CD4-positive, alpha-beta T cell treated with Interleukin-2 at 100 ng/mL for 4 hours (primary cell): ENCODE data around the gene HSDL2.
"Not testable (repeated sequence)": the region's sequence is repeated elsewhere in the genome, so short reads cannot be mapped to it uniquely, and the experiment has no call there.

Experiments used
- DNase-seq: peaks from one replicate; pipeline ENCODE4 v3.0.0-alpha.2; 2020; ENCODE audit warnings: low spot score

The HSDL2 gene

DNA sequence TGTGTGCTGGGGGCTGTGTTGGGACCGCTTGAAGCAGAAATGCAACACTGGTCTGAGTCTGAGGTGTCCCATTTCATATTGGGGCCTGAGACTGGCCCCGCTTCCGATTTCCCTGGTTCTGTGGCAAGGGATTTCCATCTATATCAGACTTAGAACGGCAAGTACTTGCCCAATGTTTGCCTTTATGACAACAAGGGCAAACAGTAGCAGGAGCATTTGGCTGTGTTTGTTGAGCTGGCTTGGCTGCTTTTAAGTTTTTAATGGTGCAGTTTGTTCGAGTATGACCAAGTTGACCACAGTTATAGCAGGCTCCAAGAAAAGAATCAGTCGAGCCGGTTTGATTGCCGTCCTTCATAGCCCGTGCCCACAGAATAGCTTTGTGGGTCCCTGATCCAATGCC is 17.0 kb downstream of the HSDL2 start:
- DNase-seq = no peak

DNA sequence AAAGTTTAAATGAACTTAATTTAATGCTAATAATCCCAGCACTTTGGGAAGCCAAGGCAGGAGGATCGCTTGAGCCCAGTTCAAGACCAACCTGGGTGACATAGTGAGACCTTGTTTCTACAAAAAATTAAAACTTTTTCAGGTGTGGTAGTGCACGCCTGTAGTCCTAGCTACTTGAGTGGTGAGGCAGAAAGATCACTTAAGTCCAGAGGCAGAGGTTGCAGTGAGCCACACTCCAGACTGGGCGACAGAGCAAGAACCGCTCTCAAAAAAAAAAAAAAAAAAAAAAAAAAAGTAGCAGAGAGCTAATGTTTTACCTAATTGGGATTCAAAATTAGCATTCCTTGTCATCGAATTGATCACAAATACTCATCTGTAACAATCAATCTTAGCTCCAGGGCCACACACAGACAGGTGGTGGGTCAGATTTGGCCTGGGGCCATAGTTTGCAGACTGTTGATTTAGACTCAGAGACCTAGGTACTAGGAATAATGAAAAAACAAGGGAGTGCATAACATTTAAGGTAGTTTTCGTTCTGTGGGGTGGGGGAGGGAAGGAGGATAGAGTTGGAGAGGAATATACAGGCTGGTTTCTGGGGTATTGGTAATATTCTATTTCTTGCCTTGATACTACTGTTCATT is 21.4 kb downstream of the HSDL2 start:
- DNase-seq = no peak

GRCh38 chr9:112403614-112404201 is 23.8 kb downstream of the HSDL2 start:
- DNase-seq = no peak

- DNase-seq = no peak
These were observed 24.6 kb downstream of the HSDL2 start for GRCh38 chr9:112404508-112404932.

DNA sequence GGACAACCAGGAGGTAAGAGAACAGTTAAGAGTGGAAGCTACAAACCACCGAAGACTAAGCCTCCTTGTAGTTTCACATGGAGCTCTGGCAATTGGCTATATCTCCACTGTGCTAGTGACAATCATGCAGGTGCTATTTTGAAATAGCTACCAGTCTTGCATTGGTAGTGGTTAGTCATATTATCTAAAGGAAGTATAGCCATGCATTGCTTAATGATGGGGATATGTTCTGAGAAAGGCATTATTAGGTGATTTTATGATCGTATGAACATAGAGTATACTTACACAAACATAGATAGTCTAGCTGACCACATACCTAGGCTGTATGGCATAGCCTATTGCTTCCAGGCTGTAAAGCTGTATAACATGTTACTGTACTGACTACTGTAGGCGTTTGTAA is 28.4 kb downstream of the HSDL2 start:
- DNase-seq = no peak

GRCh38 chr9:112408819-112409218 is 28.9 kb downstream of the HSDL2 start:
- DNase-seq = no peak

DNA sequence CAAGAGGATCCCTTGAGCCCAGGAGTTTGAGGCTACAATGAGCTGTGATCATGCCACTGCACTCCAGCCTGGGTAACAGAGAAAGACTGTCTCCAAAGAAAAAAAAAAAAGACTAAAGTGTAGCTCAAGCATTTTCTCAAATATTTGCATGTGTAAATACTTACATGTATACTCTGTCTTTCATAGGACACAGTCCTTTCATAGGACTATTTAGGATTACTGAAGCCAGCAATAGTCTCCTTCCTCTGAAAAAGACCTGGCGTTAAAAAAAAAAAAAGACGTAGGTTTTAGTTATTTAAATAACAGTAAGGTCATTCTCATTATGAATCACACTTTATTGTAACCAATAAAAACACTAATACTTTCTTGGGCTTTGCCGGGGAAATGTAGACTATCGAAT is 29.9 kb downstream of the HSDL2 start:
- no peak for DNase-seq

DNA sequence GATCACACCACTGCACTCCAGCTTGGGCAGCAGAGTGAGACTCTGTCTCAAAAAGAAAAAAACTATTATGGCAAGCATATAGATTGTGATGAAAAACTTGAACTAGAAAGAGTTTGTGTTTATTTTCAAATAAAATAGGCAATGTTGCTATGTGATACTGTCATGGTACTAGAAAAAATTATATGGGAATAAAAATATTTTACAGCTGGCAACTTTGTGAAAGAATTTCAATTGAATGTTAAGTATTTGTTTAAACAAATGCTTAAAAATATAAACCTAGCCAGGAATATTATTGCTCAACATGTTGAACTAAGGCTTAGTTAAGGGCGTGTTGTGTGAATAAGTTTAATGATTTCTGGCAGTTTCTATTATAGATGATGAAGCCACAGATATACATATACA is 31.7 kb downstream of the HSDL2 start:
- no peak for DNase-seq

- not testable (repeated sequence) for DNase-seq
These were observed 33.8 kb downstream of the HSDL2 start for GRCh38 chr9:112413728-112414127.

GRCh38 chr9:112420208-112420607 is 40.3 kb downstream of the HSDL2 start:
- no peak for DNase-seq

DNA sequence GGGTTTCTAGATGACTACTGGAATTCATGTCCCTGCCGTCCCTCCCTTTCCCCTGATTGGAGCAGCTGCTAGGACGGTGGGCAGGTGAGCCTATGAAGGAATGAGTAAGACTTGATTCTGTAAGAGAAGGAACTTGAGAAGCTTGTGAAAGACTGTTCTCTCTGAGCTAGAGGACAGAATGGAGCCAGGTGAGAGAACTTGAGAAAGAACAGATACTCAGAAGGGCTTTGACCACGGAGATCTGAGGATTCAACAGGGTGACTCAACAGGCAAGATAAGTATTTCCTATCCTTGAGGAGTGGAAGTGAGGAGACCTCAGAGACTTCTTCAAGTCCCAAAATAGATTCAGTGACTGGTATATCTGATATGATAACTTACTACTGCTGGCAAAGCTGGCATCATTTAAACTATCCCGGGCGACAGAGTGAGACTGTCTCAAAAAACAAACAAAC is 41.9 kb downstream of the HSDL2 start:
- no peak for DNase-seq

- no peak for DNase-seq
These were observed 42.7 kb downstream of the HSDL2 start for GRCh38 chr9:112422417-112423148.

- DNase-seq = no peak
These were observed 50.2 kb downstream of the HSDL2 start for GRCh38 chr9:112430006-112430522.

DNA sequence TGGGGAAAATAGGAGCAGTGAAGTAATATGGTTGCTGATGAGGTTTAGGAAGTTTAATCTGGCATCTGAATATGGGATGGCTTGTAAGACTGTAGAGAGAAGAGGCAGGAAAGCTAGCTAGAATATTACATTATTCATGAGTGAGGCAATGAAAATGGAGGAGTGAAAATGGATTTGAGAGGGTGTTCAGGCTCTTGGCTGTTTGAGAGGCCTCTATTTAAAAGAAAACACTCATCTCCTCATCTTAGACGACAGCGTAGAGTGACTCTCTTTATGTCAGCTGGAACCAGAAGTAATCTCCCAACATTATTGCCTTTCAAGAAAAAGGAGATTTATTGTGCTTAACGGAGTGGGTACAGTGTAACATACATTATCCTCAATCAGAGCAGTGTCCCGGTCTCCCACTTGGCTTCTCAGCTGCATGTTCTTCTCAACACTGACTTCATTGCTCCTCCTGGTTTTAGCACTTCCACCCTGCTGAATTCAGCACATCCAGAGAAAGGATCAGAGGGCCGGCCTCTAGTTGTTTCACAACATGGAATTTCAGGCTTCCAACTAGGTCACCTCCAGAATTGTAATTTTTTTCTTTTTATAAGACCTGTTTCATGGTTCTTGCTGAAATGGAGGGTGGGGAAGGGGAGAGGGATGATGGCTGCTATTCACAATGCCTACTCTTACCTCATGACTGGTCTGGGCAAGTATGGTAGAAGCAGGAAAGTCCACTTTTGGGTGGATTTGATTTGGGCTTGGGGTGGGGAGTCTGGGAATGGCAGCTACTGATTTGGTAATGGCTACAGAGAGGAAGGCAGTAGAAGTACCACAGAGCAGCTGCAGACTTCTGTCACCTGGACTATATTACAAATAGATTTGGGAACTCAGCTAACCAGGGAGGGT is 53.8 kb downstream of the HSDL2 start:
- DNase-seq = no peak

- no peak for DNase-seq
These were observed 54.6 kb downstream of the HSDL2 start for GRCh38 chr9:112434487-112434886.

DNA sequence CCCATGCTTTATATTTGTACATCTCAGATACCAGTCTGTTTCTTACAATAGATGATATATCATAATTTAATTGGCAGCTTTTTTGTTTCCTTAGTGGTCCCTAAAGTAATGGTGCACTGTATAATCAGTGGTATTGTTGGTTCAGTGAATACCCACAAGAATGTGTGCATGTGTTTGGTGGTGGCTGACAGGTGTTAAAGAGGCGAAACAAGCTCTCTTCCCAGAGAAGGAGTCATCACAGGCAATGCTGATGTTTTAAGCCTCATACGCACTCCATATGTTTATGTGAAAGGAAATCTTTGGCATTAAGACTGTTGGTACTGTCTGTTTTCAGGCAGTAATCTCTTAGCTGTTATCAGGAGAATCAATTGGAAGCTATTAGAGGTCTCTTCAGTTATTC is 57.5 kb downstream of the HSDL2 start:
- no peak for DNase-seq

DNA sequence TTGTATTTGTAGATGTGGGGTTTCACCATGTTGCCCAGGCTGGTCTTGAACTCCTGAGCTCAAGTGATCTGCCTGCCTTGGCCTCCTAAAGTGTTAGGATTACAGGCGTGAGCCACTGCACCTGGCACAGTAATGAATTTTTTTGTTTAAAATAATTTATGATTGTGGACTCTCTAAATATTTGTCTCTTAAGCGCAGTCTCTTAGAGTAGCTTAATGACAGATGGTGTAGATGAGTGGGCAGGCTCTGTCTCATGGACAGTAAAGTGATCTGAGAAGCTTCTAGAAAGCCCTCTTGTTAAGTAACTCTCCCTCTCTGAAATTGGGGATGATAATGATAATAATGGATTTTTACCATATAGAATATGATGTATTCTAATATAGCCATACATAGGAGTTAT is 59.3 kb downstream of the HSDL2 start:
- no peak for DNase-seq

- DNase-seq = no peak
These were observed 59.9 kb downstream of the HSDL2 start for GRCh38 chr9:112439825-112440224.

GRCh38 chr9:112443200-112443599 is 63.3 kb downstream of the HSDL2 start:
- DNase-seq = peak; percentile 33

- no peak for DNase-seq
These were observed 63.7 kb downstream of the HSDL2 start for GRCh38 chr9:112443636-112444035.

DNA sequence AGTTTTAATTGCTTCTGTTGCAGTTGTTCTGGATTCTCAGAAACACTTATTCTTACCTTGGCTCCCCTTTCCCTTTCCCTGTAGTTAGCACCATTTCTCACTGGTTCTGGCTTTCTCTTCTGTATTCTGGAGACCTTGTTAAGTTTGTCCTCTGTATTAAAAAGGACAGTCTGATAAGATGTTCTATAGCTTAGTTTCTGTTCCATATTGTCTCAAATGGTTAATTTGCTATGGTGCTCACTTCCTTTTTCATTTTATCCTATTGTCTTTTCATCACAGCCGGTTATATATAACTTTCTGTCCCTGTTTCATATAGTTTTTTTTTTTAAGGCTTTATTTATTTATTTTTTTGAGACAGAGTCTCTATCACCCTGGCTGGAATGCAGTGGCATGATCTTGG is 65.3 kb downstream of the HSDL2 start:
- no peak for DNase-seq

DNA sequence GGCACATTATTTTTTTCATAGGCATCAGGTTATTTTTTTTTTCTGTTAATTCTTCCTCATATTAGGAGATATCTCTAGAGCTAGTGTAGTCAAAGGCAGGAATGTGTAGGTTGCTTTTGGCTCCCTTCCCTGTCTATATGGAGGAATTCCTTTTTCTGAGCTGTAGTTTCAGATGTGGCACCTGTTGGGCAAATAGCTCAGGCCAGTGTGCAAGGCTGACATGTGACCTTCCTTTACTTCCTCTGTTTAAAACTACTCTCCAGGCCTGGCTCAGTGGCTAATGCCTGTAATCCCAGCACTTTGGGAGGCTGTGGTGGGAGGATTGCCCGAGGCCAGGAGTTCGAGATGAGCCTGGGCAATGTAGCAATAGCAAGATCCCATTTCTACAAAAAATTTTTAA is 66.2 kb downstream of the HSDL2 start:
- DNase-seq = no peak
